Mucosa of stomach (tissue), 1 donor: ENCODE measurements around the gene HLA-E.

Experiments
- H3K27me3 ChIP-seq: one replicate; pipeline ENCODE4 v1.7.0; 2013; ENCODE audit warnings: mild to moderate bottlenecking, low read length; ENCODE audit not compliant: control insufficient read depth, insufficient read depth
- H3K36me3 ChIP-seq: one replicate; pipeline ENCODE4 v1.7.0; 2013; ENCODE audit warnings: low read length; ENCODE audit not compliant: control insufficient read depth, insufficient read depth
- H3K4me1 ChIP-seq: one replicate; pipeline ENCODE4 v1.7.0; 2013; ENCODE audit warnings: mild to moderate bottlenecking, low read length; ENCODE audit not compliant: control insufficient read depth, insufficient read depth
- H3K4me3 ChIP-seq: one replicate; pipeline ENCODE4 v1.7.0; 2013; ENCODE audit warnings: low read length
- H3K9ac ChIP-seq: one replicate; pipeline ENCODE4 v1.7.0; 2013; ENCODE audit warnings: mild to moderate bottlenecking, low read length, moderate library complexity
- H3K9me3 ChIP-seq: one replicate; pipeline ENCODE4 v1.7.0; 2013; ENCODE audit warnings: mild to moderate bottlenecking, low read length, moderate library complexity; ENCODE audit not compliant: control insufficient read depth
- donor health status: Pancreatic carcinoma.

HLA-E gene

GRCh38 chr6:30489081-30490025 lies at the start of gene HLA-E:
HLA-E (plus strand) TSS chr6:30489509; CDS start chr6:30489532, 23 bp downstream.
- H3K4me3 ChIP-seq, result peak within 1 kb of the TSS; percentile 97
- peak within 1 kb of the TSS; percentile 100 for H3K9ac ChIP-seq
- H3K4me1 ChIP-seq, result peaks cover 25% of the 10 kb centered on the region
- no peaks in the 10 kb centered on the region for H3K9me3 ChIP-seq
- peaks cover 18% of the 10 kb centered on the region for H3K36me3 ChIP-seq
- H3K27me3 ChIP-seq, result peaks cover 4% of the 10 kb centered on the region

- no peak overlapping the region for H3K4me3 ChIP-seq
- no peaks in the 10 kb centered on the region for H3K36me3 ChIP-seq
- H3K9ac ChIP-seq, result no peak overlapping the region
- peaks cover 58% of the 10 kb centered on the region for H3K27me3 ChIP-seq
- no peaks in the 10 kb centered on the region for H3K4me1 ChIP-seq
- H3K9me3 ChIP-seq, result no peaks in the 10 kb centered on the region
Measured at GRCh38 chr6:30441171-30441570, 48.1 kb upstream of the HLA-E start.

GRCh38 chr6:30443657-30444450 lies 45.5 kb upstream of the HLA-E start:
- Histone ChIP-seq H3K4me3 (no peak overlapping the region), H3K9ac (no peak overlapping the region), H3K4me1 (no peaks in the 10 kb centered on the region), H3K36me3 (no peaks in the 10 kb centered on the region), H3K9me3 (no peaks in the 10 kb centered on the region), H3K27me3 (peaks cover 76% of the 10 kb centered on the region)

GRCh38 chr6:30444451-30444742 lies 44.9 kb upstream of the HLA-E start:
- Histone ChIP-seq H3K4me3 (no peak overlapping the region), H3K4me1 (no peaks in the 10 kb centered on the region), H3K9ac (no peak overlapping the region), H3K36me3 (no peaks in the 10 kb centered on the region), H3K9me3 (no peaks in the 10 kb centered on the region), H3K27me3 (peaks cover 82% of the 10 kb centered on the region)

- no peaks in the 10 kb centered on the region for H3K9me3 ChIP-seq
- H3K4me1 ChIP-seq, result peaks cover 10% of the 10 kb centered on the region
- H3K9ac ChIP-seq, result no peak overlapping the region
- no peaks in the 10 kb centered on the region for H3K36me3 ChIP-seq
- H3K27me3 ChIP-seq, result peaks cover 86% of the 10 kb centered on the region
- H3K4me3 ChIP-seq, result no peak overlapping the region
Measured at GRCh38 chr6:30446259-30446658, 43.0 kb upstream of the HLA-E start.

GRCh38 chr6:30447237-30447636 lies 42.1 kb upstream of the HLA-E start:
- H3K27me3 ChIP-seq, result peaks cover 88% of the 10 kb centered on the region
- no peak overlapping the region for H3K9ac ChIP-seq

GRCh38 chr6:30450548-30450908 lies 38.8 kb upstream of the HLA-E start:
- Histone ChIP-seq H3K9me3 (no peaks in the 10 kb centered on the region), H3K36me3 (no peaks in the 10 kb centered on the region), H3K4me1 (peaks cover 10% of the 10 kb centered on the region), H3K4me3 (no peak overlapping the region), H3K9ac (no peak overlapping the region), H3K27me3 (peaks cover 94% of the 10 kb centered on the region)

More at GRCh38 chr6:30447237-30447636, 42.1 kb upstream of the HLA-E start:
- no peak overlapping the region for H3K4me3 ChIP-seq
- H3K9me3 ChIP-seq, result no peaks in the 10 kb centered on the region
- peaks cover 10% of the 10 kb centered on the region for H3K4me1 ChIP-seq
- H3K36me3 ChIP-seq, result no peaks in the 10 kb centered on the region

GRCh38 chr6:30450909-30451841 lies 38.1 kb upstream of the HLA-E start:
- H3K36me3 ChIP-seq, result no peaks in the 10 kb centered on the region
- H3K9ac ChIP-seq, result no peak overlapping the region
- H3K4me1 ChIP-seq, result peaks cover 10% of the 10 kb centered on the region
- no peaks in the 10 kb centered on the region for H3K9me3 ChIP-seq
- peaks cover 93% of the 10 kb centered on the region for H3K27me3 ChIP-seq
- H3K4me3 ChIP-seq, result no peak overlapping the region

- Histone ChIP-seq H3K36me3 (no peaks in the 10 kb centered on the region), H3K9ac (no peak overlapping the region), H3K9me3 (no peaks in the 10 kb centered on the region), H3K4me3 (no peak overlapping the region), H3K4me1 (peaks cover 10% of the 10 kb centered on the region), H3K27me3 (peaks cover 95% of the 10 kb centered on the region)
Measured at GRCh38 chr6:30452736-30453507, 36.4 kb upstream of the HLA-E start.

- no peak overlapping the region for H3K9ac ChIP-seq
- peaks cover 10% of the 10 kb centered on the region for H3K4me1 ChIP-seq
- H3K9me3 ChIP-seq, result no peaks in the 10 kb centered on the region
- H3K27me3 ChIP-seq, result peaks cover 95% of the 10 kb centered on the region
- no peak overlapping the region for H3K4me3 ChIP-seq
- H3K36me3 ChIP-seq, result no peaks in the 10 kb centered on the region
Measured at GRCh38 chr6:30453508-30454116, 35.7 kb upstream of the HLA-E start.

GRCh38 chr6:30459145-30459544 lies 30.2 kb upstream of the HLA-E start:
- Histone ChIP-seq H3K27me3 (peaks cover 92% of the 10 kb centered on the region), H3K9ac (no peak overlapping the region), H3K36me3 (no peaks in the 10 kb centered on the region), H3K9me3 (no peaks in the 10 kb centered on the region), H3K4me1 (peaks cover 11% of the 10 kb centered on the region), H3K4me3 (no peak overlapping the region)
